ENCODE measurements around the gene CYB561. TPM values are rescaled to one million over a fixed set of nuclear protein-coding genes. Genes with fewer than 3 reads are reported as not detected.

The CYB561 gene
- total RNA-seq, 1 experiment from 2014 or later: 29.1 TPM

- H3K27ac ChIP-seq (ENCODE audit: low read depth, low read length, poor library complexity, severe bottlenecking): peak overlapping the region; percentile 76
- no peaks in the 10 kb centered on the region for H3K36me3 ChIP-seq (ENCODE audit: insufficient read depth, low read length, poor library complexity, severe bottlenecking)
- intact Hi-C loops (cut with micrococcal nuclease; ENCODE audit: unreplicated experiment): loop anchor here (2.0 kb wide), 1 partner anchor 45 kb away; no protein-coding TSS in a partner anchor
- TF ChIP-seq EZH2 (IDR thresholded peaks at IDR 0.05; ENCODE audit: borderline replicate concordance, low read depth, low read length, poor library complexity, severe bottlenecking): no peak
- no peak for TF ChIP-seq CTCF (conservative IDR thresholded peaks at IDR 0.05; ENCODE audit: low read depth, low read length)
- no peaks in the 10 kb centered on the region for H3K27me3 ChIP-seq (replicated peaks; ENCODE audit: insufficient read depth, low read depth, low read length, poor library complexity)
- H3K9me3 ChIP-seq (ENCODE audit: low read depth, low read length, poor library complexity, severe bottlenecking): no peaks in the 10 kb centered on the region
- peak; percentile 53 for DNase-seq (ENCODE audit: low spot score)
- peaks cover 27% of the 10 kb centered on the region for H3K4me1 ChIP-seq (ENCODE audit: insufficient read depth, low read length, poor library complexity, severe bottlenecking)
- peak overlapping the region; percentile 23 for H3K4me3 ChIP-seq (ENCODE audit: low read depth, low read length, poor library complexity, severe bottlenecking)
- CTCF ChIA-PET: no interaction called here
- no TSS peak for BruUV-seq (replicated peaks)
- POLR2A ChIA-PET (ENCODE audit: low non-redundant PET): no interaction called here
Observed at GRCh38 chr17:63433746-63434591, 12.1 kb downstream of the CYB561 start.

GRCh38 chr17:63431939-63432804 is 13.9 kb downstream of the CYB561 start:
- H3K4me3 ChIP-seq (ENCODE audit: low read depth, low read length, poor library complexity, severe bottlenecking): no peak overlapping the region
- H3K27ac ChIP-seq (ENCODE audit: low read depth, low read length, poor library complexity, severe bottlenecking): peak overlapping the region; percentile 55
- ChIA-PET POLR2A (ENCODE audit: low non-redundant PET) (no interaction called here), CTCF (interaction anchor here (0.9 to 1.7 kb wide), 2 partner anchors 180 to 434 kb away, joined by 3 read pairs; no protein-coding TSS in a partner anchor)
- no peaks in the 10 kb centered on the region for H3K9me3 ChIP-seq (ENCODE audit: low read depth, low read length, poor library complexity, severe bottlenecking)
- no TSS peak for BruUV-seq (replicated peaks)
- no peaks in the 10 kb centered on the region for H3K27me3 ChIP-seq (replicated peaks; ENCODE audit: insufficient read depth, low read depth, low read length, poor library complexity)
- peaks cover 27% of the 10 kb centered on the region for H3K4me1 ChIP-seq (ENCODE audit: insufficient read depth, low read length, poor library complexity, severe bottlenecking)
- DNase-seq (ENCODE audit: low spot score): no peak
- intact Hi-C loops (cut with micrococcal nuclease; ENCODE audit: unreplicated experiment): no loop called here
- no peaks in the 10 kb centered on the region for H3K36me3 ChIP-seq (ENCODE audit: insufficient read depth, low read length, poor library complexity, severe bottlenecking)
- TF ChIP-seq EZH2 (IDR thresholded peaks at IDR 0.05; ENCODE audit: borderline replicate concordance, low read depth, low read length, poor library complexity, severe bottlenecking) (no peak), CTCF (conservative IDR thresholded peaks at IDR 0.05; ENCODE audit: low read depth, low read length) (no peak)

GRCh38 chr17:63431618-63431938 is 14.5 kb downstream of the CYB561 start:
- DNase-seq (ENCODE audit: low spot score): no peak
- no peak for TF ChIP-seq EZH2 (IDR thresholded peaks at IDR 0.05; ENCODE audit: borderline replicate concordance, low read depth, low read length, poor library complexity, severe bottlenecking)
- no peak for TF ChIP-seq CTCF (conservative IDR thresholded peaks at IDR 0.05; ENCODE audit: low read depth, low read length)
- BruUV-seq (replicated peaks): no TSS peak
- POLR2A ChIA-PET (ENCODE audit: low non-redundant PET): no interaction called here
- no peak overlapping the region for H3K4me3 ChIP-seq (ENCODE audit: low read depth, low read length, poor library complexity, severe bottlenecking)
- H3K4me1 ChIP-seq (ENCODE audit: insufficient read depth, low read length, poor library complexity, severe bottlenecking): peaks cover 27% of the 10 kb centered on the region
- no peaks in the 10 kb centered on the region for H3K9me3 ChIP-seq (ENCODE audit: low read depth, low read length, poor library complexity, severe bottlenecking)
- H3K27ac ChIP-seq (ENCODE audit: low read depth, low read length, poor library complexity, severe bottlenecking): no peak overlapping the region
- H3K27me3 ChIP-seq (replicated peaks; ENCODE audit: insufficient read depth, low read depth, low read length, poor library complexity): no peaks in the 10 kb centered on the region
- CTCF ChIA-PET: interaction anchor here (1.7 kb wide), 1 partner anchor 435 kb away, joined by 3 read pairs; no protein-coding TSS in a partner anchor
- intact Hi-C loops (cut with micrococcal nuclease; ENCODE audit: unreplicated experiment): no loop called here
- H3K36me3 ChIP-seq (ENCODE audit: insufficient read depth, low read length, poor library complexity, severe bottlenecking): no peaks in the 10 kb centered on the region

Data from A673 (cell line).